H1 (cell line): ENCODE measurements around the gene CHRM4. TPM values are rescaled to one million over a fixed set of nuclear protein-coding genes. Genes with fewer than 3 reads are reported as not detected.

Experiments used
- CTCF ChIA-PET: fragments of 300-600 bp; sonication (Branson Sonifier 250); formaldehyde crosslinking; loops from one replicate; lab custom pipeline; 2021; ENCODE audit not compliant: partially characterized antibody; lab: Charles Lee
- POLR2A ChIA-PET: fragments of 300-600 bp; sonication (Branson Sonifier 250); formaldehyde crosslinking; loops from one replicate; lab custom pipeline; 2021; ENCODE audit warnings: inconsistent platforms; ENCODE audit not compliant: partially characterized antibody; lab: Charles Lee
- DNase-seq, 2 experiments: peaks; one replicate each; pipeline versions ENCODE4 v3.0.0 to v3.0.0-alpha.2; 2010 to 2022; ENCODE audit warnings: low spot score in 2 of 2, low read depth in 1 of 2, mixed read lengths in 1 of 2
- FAIRE-seq: peaks from 2 replicates; lab custom pipeline; 2011; peaks lifted over from hg19 to GRCh38; lab: Jason Lieb, UNC
- H2AFZ ChIP-seq: 2 replicates; pipeline ENCODE4 v1.8.1; 2012; ENCODE audit warnings: low read length, inconsistent platforms
- H2AK5ac ChIP-seq: 2 replicates; pipeline ENCODE4 v1.6.1; 2013; ENCODE audit warnings: low read depth, low read length
- H2BK120ac ChIP-seq: replicated peaks from 2 replicates; pipeline ENCODE3; 2013; ENCODE audit warnings: low read depth, low read length, inconsistent platforms
- H2BK12ac ChIP-seq: 2 replicates; pipeline ENCODE4 v1.6.1; 2013; ENCODE audit warnings: low read depth, low read length
- H2BK15ac ChIP-seq: 2 replicates; pipeline ENCODE4 v1.6.1; 2013; ENCODE audit warnings: low read length
- H2BK20ac ChIP-seq: 2 replicates; pipeline ENCODE4 v1.6.1; 2013; ENCODE audit warnings: low read length
- H2BK5ac ChIP-seq: 2 replicates; pipeline ENCODE4 v1.6.1; 2013; ENCODE audit warnings: low read depth, low read length
- H3K14ac ChIP-seq: 2 replicates; pipeline ENCODE4 v1.6.1; 2013; ENCODE audit warnings: inconsistent platforms; ENCODE audit not compliant: insufficient read length
- H3K18ac ChIP-seq: 2 replicates; pipeline ENCODE4 v1.6.1; 2013; ENCODE audit warnings: low read length; ENCODE audit errors: extremely low read depth
- H3K23ac ChIP-seq: 2 replicates; pipeline ENCODE4 v1.6.1; 2013; ENCODE audit warnings: inconsistent platforms; ENCODE audit not compliant: insufficient read length
- H3K23me2 ChIP-seq: 2 replicates; pipeline ENCODE4 v1.6.1; 2013; ENCODE audit warnings: low read depth, low read length
- H3K27ac ChIP-seq: 2 replicates; pipeline ENCODE4 v1.6.1; 2011; ENCODE audit warnings: low read depth, low read length, inconsistent platforms
- H3K27me3 ChIP-seq, 4 experiments: replicated peaks in 1 of 4; 1 replicate in 1 of 4; 2 replicates in 3 of 4; pipeline versions ENCODE4 v1.6.1 to v1.8.1; 2011 to 2013; ENCODE audit warnings: low read length in 3 of 4, mild to moderate bottlenecking in 3 of 4, inconsistent platforms in 2 of 4, mixed read lengths in 2 of 4, moderate library complexity in 1 of 4; ENCODE audit not compliant: control insufficient read depth in 3 of 4, insufficient read depth in 3 of 4; ENCODE audit errors: extremely low read depth in 1 of 4
- H3K36me3 ChIP-seq, 4 experiments: 2 replicates each; pipeline versions ENCODE4 v1.6.1 to v1.8.1; 2011 to 2013; ENCODE audit warnings: mild to moderate bottlenecking in 4 of 4, low read length in 3 of 4, moderate library complexity in 2 of 4, control low read depth in 1 of 4, inconsistent platforms in 1 of 4; ENCODE audit not compliant: insufficient read depth in 4 of 4, control insufficient read depth in 2 of 4
- H3K4ac ChIP-seq: replicated peaks from 2 replicates; pipeline ENCODE3; 2013; ENCODE audit warnings: low read length, low read depth, mixed read lengths, inconsistent platforms; ENCODE audit not compliant: insufficient read length
- H3K4me1 ChIP-seq, 4 experiments: replicated peaks in 1 of 4; 1 replicate in 1 of 4; 2 replicates in 3 of 4; pipeline versions ENCODE4 v1.6.1 to v1.8.1; 2011 to 2013; ENCODE audit warnings: low read length in 3 of 4, inconsistent platforms in 2 of 4, mixed read lengths in 1 of 4; ENCODE audit not compliant: insufficient read depth in 4 of 4, control insufficient read depth in 3 of 4
- H3K4me2 ChIP-seq, 2 experiments: 2 replicates each; pipeline versions ENCODE4 v1.6.1 to v1.8.1; 2011 to 2013; ENCODE audit warnings: low read depth in 2 of 2, low read length in 2 of 2, control low read depth in 1 of 2, inconsistent platforms in 1 of 2, mild to moderate bottlenecking in 1 of 2; ENCODE audit not compliant: insufficient read depth in 1 of 2
- H3K4me3 ChIP-seq, 4 experiments: fragments of 200-600, 300-600 bp in 1 of 4; sonication (generic), shearing (Covaris generic), sonication (Bioruptor Twin) in 1 of 4; 2 replicates each; pipeline versions ENCODE4 v1.5.1 to v1.8.1; 2011 to 2016; ENCODE audit warnings: low read length in 4 of 4, low read depth in 3 of 4, control low read depth in 2 of 4, inconsistent platforms in 2 of 4, mild to moderate bottlenecking in 2 of 4, mixed read lengths in 1 of 4, moderate library complexity in 1 of 4; ENCODE audit not compliant: insufficient read depth in 2 of 4; ENCODE audit errors: extremely low read depth in 1 of 4
- H3K56ac ChIP-seq: replicated peaks from 2 replicates; pipeline ENCODE3; 2013; ENCODE audit warnings: low read depth, mild to moderate bottlenecking, mixed read lengths, low read length, inconsistent platforms; ENCODE audit not compliant: insufficient read length
- H3K79me1 ChIP-seq: 2 replicates; pipeline ENCODE4 v1.6.1; 2013; ENCODE audit warnings: low read depth, low read length, control low read depth
- H3K79me2 ChIP-seq, 2 experiments: 2 replicates each; pipeline versions ENCODE4 v1.6.1 to v1.8.1; 2012 to 2013; ENCODE audit warnings: low read length in 2 of 2, mild to moderate bottlenecking in 2 of 2, inconsistent platforms in 1 of 2; ENCODE audit not compliant: insufficient read depth in 2 of 2, control insufficient read depth in 1 of 2
- H3K9ac ChIP-seq, 4 experiments: replicated peaks in 1 of 4; 1 replicate in 1 of 4; 2 replicates in 3 of 4; pipeline versions ENCODE4 v1.6.1 to v1.8.1; 2011 to 2013; ENCODE audit warnings: low read depth in 3 of 4, low read length in 3 of 4, control low read depth in 2 of 4, mild to moderate bottlenecking in 2 of 4, moderate library complexity in 2 of 4, inconsistent platforms in 1 of 4; ENCODE audit errors: extremely low read depth in 1 of 4
- H3K9me3 ChIP-seq, 2 experiments: 2 replicates each; pipeline versions ENCODE4 v1.6.1 to v1.8.1; 2012 to 2013; ENCODE audit warnings: mild to moderate bottlenecking in 2 of 2, moderate library complexity in 2 of 2, control low read depth in 1 of 2, inconsistent platforms in 1 of 2, low read depth in 1 of 2, low read length in 1 of 2, mixed read lengths in 1 of 2; ENCODE audit not compliant: insufficient read depth in 2 of 2
- H4K20me1 ChIP-seq, 2 experiments: replicated peaks in 1 of 2; 2 replicates each; pipeline versions ENCODE3 to v1.8.1; 2011 to 2013; ENCODE audit warnings: inconsistent platforms in 2 of 2, low read length in 2 of 2, mild to moderate bottlenecking in 1 of 2; ENCODE audit not compliant: insufficient read depth in 2 of 2, control insufficient read depth in 1 of 2
- H4K5ac ChIP-seq: 2 replicates; pipeline ENCODE4 v1.6.1; 2013; ENCODE audit warnings: low read length, low read depth, mixed read lengths, inconsistent platforms; ENCODE audit not compliant: insufficient read length
- H4K8ac ChIP-seq: 2 replicates; pipeline ENCODE4 v1.8.0; 2013; ENCODE audit warnings: mild to moderate bottlenecking, moderate library complexity, low read length, inconsistent platforms; ENCODE audit not compliant: insufficient read depth; ENCODE audit errors: extremely low read depth
- H4K91ac ChIP-seq: replicated peaks from 2 replicates; pipeline ENCODE3; 2013; ENCODE audit warnings: low read length, mixed read lengths, inconsistent platforms; ENCODE audit not compliant: insufficient read length
- BRCA1 ChIP-seq: IDR thresholded peaks from 2 replicates; pipeline ENCODE4 v1.6.1; 2012; ENCODE audit warnings: low read depth, low read length, improper control_type of control experiment
- CBX5 ChIP-seq: fragments of 300-800, 300-1000 bp; sonication (generic); IDR thresholded peaks from 2 replicates; pipeline ENCODE4 v1.7.1; 2016; ENCODE audit warnings: antibody characterized with exemption, low read length, low read depth
- CTBP2 ChIP-seq: IDR thresholded peaks from 2 replicates; pipeline ENCODE4 v1.7.0; 2011; ENCODE audit warnings: borderline replicate concordance, mild to moderate bottlenecking, moderate library complexity, mixed read lengths, low read length; ENCODE audit not compliant: insufficient read depth, insufficient read length
- JUN ChIP-seq: IDR thresholded peaks from 2 replicates; pipeline ENCODE4 v1.6.1; 2011; ENCODE audit warnings: low read depth, mild to moderate bottlenecking, improper control_type of control experiment, low read length
- NRF1 ChIP-seq: IDR thresholded peaks from 2 replicates; pipeline ENCODE4 v1.6.1; 2011; ENCODE audit warnings: mild to moderate bottlenecking, low read depth, low read length, improper control_type of control experiment
- PHF8 ChIP-seq: fragments of 200-600 bp; sonication (generic); conservative IDR thresholded peaks from 2 replicates; pipeline ENCODE4 v1.7.1; 2012; ENCODE audit warnings: low read depth, mild to moderate bottlenecking, inconsistent platforms, low read length, moderate library complexity
- SP1 ChIP-seq: IDR thresholded peaks from 2 replicates; pipeline ENCODE4 v1.6.1; 2011; ENCODE audit warnings: low read depth, low read length
- SP2 ChIP-seq: IDR thresholded peaks from 2 replicates; pipeline ENCODE4 v1.6.1; 2012; ENCODE audit warnings: mild to moderate bottlenecking, low read length, inconsistent platforms
- WGBS, 2 experiments: shearing (Covaris generic) in 1 of 2; methylation state at CpG; one replicate each; pipeline versions ENCODE4 v1.1.6 to v1.1.7; 2013 to 2015; ENCODE audit warnings: low lambda C conversion rate in 2 of 2, mixed read lengths in 2 of 2, inconsistent platforms in 1 of 2, low coverage in 1 of 2, missing lambda C conversion rate in 1 of 2; ENCODE audit not compliant: insufficient replicate concordance in 2 of 2, insufficient coverage in 1 of 2, insufficient read length in 1 of 2; ENCODE audit errors: extremely low coverage in 1 of 2, missing lambda C conversion rate in 1 of 2; 5-methylcytosine and 5-hydroxymethylcytosine counted together
- polyA plus RNA-seq, 7 experiments: library from polyadenylated mRNA; depleted of rRNA in 3 of 7; stranded (reverse) in 5 of 7; unstranded in 2 of 7; fragments of >200 nt in 5 of 7; fragments of 200-250 nt in 2 of 7; gene quantifications; 1 replicate in 5 of 7; 2 replicates in 1 of 7; 4 replicates in 1 of 7; pipeline versions ENCODE4 v1.2.1 to v1.2.3, GENCODE V29; 2011 to 2013; ENCODE audit warnings: missing spikeins in 2 of 7, mixed read lengths in 2 of 7
- total RNA-seq: library from RNA; stranded (reverse); fragmentation: NEBNext Ultra II Directional; extraction: Animal tissue kit (Norgen Biotek cat#: 25700); gene quantifications from 2 replicates; pipeline ENCODE4 v1.2.1, GENCODE V29; 2021
- TF ChIP-seq, protein P1 (sequence below), 3 experiments: IDR thresholded peaks; 1 replicate in 2 of 3; 2 replicates in 1 of 3; pipeline versions ENCODE4 v1.5.1 to v1.6.1; 2011; ENCODE audit warnings: low read length in 3 of 3, mild to moderate bottlenecking in 3 of 3, inconsistent platforms in 2 of 3, low read depth in 1 of 3, moderate library complexity in 1 of 3; ENCODE audit not compliant: insufficient read depth in 1 of 3; ENCODE audit errors: control extremely low read depth in 1 of 3

CHRM4 gene
- total and polyA plus RNA-seq, 2 of the 8 experiments (the other 6 are each of a cell fraction or from before 2014, with no cell fraction given): 1.1 to 1.3 TPM

- no peak overlapping the region for H4K8ac ChIP-seq
- H3K23ac ChIP-seq: no peak overlapping the region
- H3K4me3 ChIP-seq: no peak overlapping the region
- CTCF ChIA-PET: interaction anchor here (1.5 to 44.5 kb wide), 2 partner anchors 8 to 33 kb away, joined by 7 to 1004 read pairs; partner anchors contain the start of gene DGKZ
- TF ChIP-seq CTBP2 (no peak), CBX5 (no peak), PHF8 (no peak), JUN (no peak), SP2 (no peak), BRCA1 (no peak), SP1 (no peak), NRF1 (no peak)
- TF ChIP-seq, protein P1, sequence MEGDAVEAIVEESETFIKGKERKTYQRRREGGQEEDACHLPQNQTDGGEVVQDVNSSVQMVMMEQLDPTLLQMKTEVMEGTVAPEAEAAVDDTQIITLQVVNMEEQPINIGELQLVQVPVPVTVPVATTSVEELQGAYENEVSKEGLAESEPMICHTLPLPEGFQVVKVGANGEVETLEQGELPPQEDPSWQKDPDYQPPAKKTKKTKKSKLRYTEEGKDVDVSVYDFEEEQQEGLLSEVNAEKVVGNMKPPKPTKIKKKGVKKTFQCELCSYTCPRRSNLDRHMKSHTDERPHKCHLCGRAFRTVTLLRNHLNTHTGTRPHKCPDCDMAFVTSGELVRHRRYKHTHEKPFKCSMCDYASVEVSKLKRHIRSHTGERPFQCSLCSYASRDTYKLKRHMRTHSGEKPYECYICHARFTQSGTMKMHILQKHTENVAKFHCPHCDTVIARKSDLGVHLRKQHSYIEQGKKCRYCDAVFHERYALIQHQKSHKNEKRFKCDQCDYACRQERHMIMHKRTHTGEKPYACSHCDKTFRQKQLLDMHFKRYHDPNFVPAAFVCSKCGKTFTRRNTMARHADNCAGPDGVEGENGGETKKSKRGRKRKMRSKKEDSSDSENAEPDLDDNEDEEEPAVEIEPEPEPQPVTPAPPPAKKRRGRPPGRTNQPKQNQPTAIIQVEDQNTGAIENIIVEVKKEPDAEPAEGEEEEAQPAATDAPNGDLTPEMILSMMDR (IDR thresholded peaks at IDR 0.05; ENCODE audit: control extremely low read depth in 1 of 3, insufficient read depth in 1 of 3, low read depth in 1 of 3, low read length in 3 of 3): no peak
- TF ChIP-seq, all 59 proteins: peak for 0
- Histone ChIP-seq H3K79me2 (no peaks in the 10 kb centered on the region), H3K4me2 (no peak overlapping the region), H2BK120ac (no peak overlapping the region), H2AK5ac (no peak overlapping the region), H3K23me2 (peaks cover 2% of the 10 kb centered on the region; the same call in 1 of the 2 replicates), H3K79me1 (no peaks in the 10 kb centered on the region), H3K4me1 (peaks cover 0 to 10% (median 8%) of the 10 kb centered on the region in 4 experiments; a peak in 6 of 7 replicates), H3K36me3 (peaks cover 7 to 39% (median 25%) of the 10 kb centered on the region in 4 experiments; a peak in 5 of 8 replicates), H2BK5ac (no peak overlapping the region), H2BK15ac (no peak overlapping the region), H2BK20ac (no peak overlapping the region), H4K20me1 (peaks cover 12 to 19% of the 10 kb centered on the region in 2 experiments), H3K56ac (no peak overlapping the region), H3K9ac (no peak overlapping the region), H3K9me3 (no peaks in the 10 kb centered on the region), H2AFZ (no peak overlapping the region), H4K91ac (no peak overlapping the region), H3K4ac (no peak overlapping the region), H3K14ac (no peak overlapping the region), H4K5ac (no peak overlapping the region), H3K27ac (no peak overlapping the region), H2BK12ac (no peak overlapping the region), H3K27me3 (no peaks in the 10 kb centered on the region), H3K18ac (no peak overlapping the region)
- WGBS, 2 experiments: 96% methylated on average over 15 of the region's 15 CpGs; no CpG with 5 or more reads in 1 of the 2 experiments
- FAIRE-seq (no peak), DNase-seq (no peak)
- POLR2A ChIA-PET: no interaction called here
These were observed 16.8 kb downstream of the CHRM4 start for GRCh38 chr11:46374815-46375214.
